B cell (primary cell): Measurements from ENCODE around the gene TNFRSF1A. TPM values are rescaled to one million over a fixed set of nuclear protein-coding genes. Genes with fewer than 3 reads are reported as not detected.

Experiments
- ATAC-seq: fragments of 200-7000 bp; cut with Tn5 transposase; one replicate; pipeline ENCODE4 v1.10.0; 2021; ENCODE audit warnings: low read depth, mild to moderate bottlenecking, moderate number of reproducible peaks, moderate library complexity
- CTCF ChIA-PET: fragments of 350-600 bp; sonication (Branson Sonifier 250); formaldehyde crosslinking; loops from one replicate; lab custom pipeline; 2021; ENCODE audit warnings: antibody characterized with exemption, inconsistent platforms; lab: Charles Lee
- POLR2A ChIA-PET: fragments of 350-600 bp; sonication (Branson Sonifier 250); formaldehyde crosslinking; loops from one replicate; lab custom pipeline; 2021; ENCODE audit warnings: antibody characterized with exemption; lab: Charles Lee
- DNase-seq: peaks from one replicate; pipeline ENCODE4 v3.0.0; 2013
- H2AFZ ChIP-seq: 2 replicates; pipeline ENCODE4 v1.6.1; 2012; ENCODE audit warnings: mild to moderate bottlenecking, low read depth, low read length; ENCODE audit not compliant: insufficient read depth, poor library complexity, severe bottlenecking
- H3K27ac ChIP-seq, 2 donors: 1 replicate in 1 of 2; 2 replicates in 1 of 2; pipeline ENCODE4 v1.5.1; 2012 to 2013; ENCODE audit warnings: low read length in 2 of 2, mild to moderate bottlenecking in 2 of 2, moderate library complexity in 1 of 2
- H3K27me3 ChIP-seq, 4 experiments: fragments of 200-600 bp in 1 of 4; sonication (generic) in 1 of 4; replicated peaks in 1 of 4; 1 replicate in 2 of 4; 2 replicates in 2 of 4; pipeline versions ENCODE4 v1.6.1 to v1.7.0; 2013 to 2016; ENCODE audit warnings: low read length in 3 of 4, mild to moderate bottlenecking in 2 of 4, mixed read lengths in 1 of 4, moderate library complexity in 1 of 4; ENCODE audit not compliant: insufficient read depth in 4 of 4, control insufficient read depth in 3 of 4; ENCODE audit errors: control extremely low read depth in 1 of 4
- H3K36me3 ChIP-seq, 2 experiments: replicated peaks in 1 of 2; 1 replicate in 1 of 2; 2 replicates in 1 of 2; pipeline versions ENCODE4 v1.6.1 to v1.7.1; 2013; ENCODE audit warnings: low read length in 1 of 2; ENCODE audit not compliant: insufficient read depth in 2 of 2, control insufficient read depth in 1 of 2; ENCODE audit errors: control extremely low read depth in 1 of 2, extremely low read depth in 1 of 2
- H3K4me1 ChIP-seq, 2 donors: fragments of 200-600 bp in 1 of 2; sonication (generic) in 1 of 2; 1 replicate in 1 of 2; 2 replicates in 1 of 2; pipeline versions ENCODE4 v1.5.1 to v1.6.1; 2013 to 2017; ENCODE audit warnings: low read length in 2 of 2; ENCODE audit not compliant: control insufficient read depth in 2 of 2, insufficient read depth in 2 of 2
- H3K4me2 ChIP-seq: replicated peaks from 2 replicates; pipeline ENCODE3; 2012; ENCODE audit warnings: mild to moderate bottlenecking, low read depth, low read length; ENCODE audit not compliant: poor library complexity, severe bottlenecking
- H3K4me3 ChIP-seq, 5 experiments: fragments of 200-600 bp in 1 of 5; sonication (generic) in 1 of 5; 1 replicate in 3 of 5; 2 replicates in 2 of 5; pipeline versions ENCODE4 v1.5.1 to v1.7.0; 2011 to 2016; ENCODE audit warnings: low read length in 4 of 5, mild to moderate bottlenecking in 4 of 5, low read depth in 2 of 5, control low read depth in 1 of 5, moderate library complexity in 1 of 5; ENCODE audit not compliant: insufficient read depth in 1 of 5; ENCODE audit errors: control extremely low read depth in 1 of 5, extremely low read depth in 1 of 5
- H3K79me2 ChIP-seq: fragments of 200-600 bp; sonication (generic); one replicate; pipeline ENCODE4 v1.6.0; 2016; ENCODE audit warnings: low read length; ENCODE audit not compliant: control insufficient read depth, insufficient read depth
- H3K9ac ChIP-seq: fragments of 200-600 bp; sonication (generic); 2 replicates; pipeline ENCODE4 v1.6.1; 2017; ENCODE audit warnings: mild to moderate bottlenecking, low read length, moderate library complexity
- H3K9me3 ChIP-seq, 3 donors: one replicate each; pipeline versions ENCODE4 v1.6.1 to v1.7.1; 2013; ENCODE audit warnings: low read length in 2 of 3; ENCODE audit not compliant: control insufficient read depth in 2 of 3, insufficient read depth in 1 of 3; ENCODE audit errors: control extremely low read depth in 1 of 3
- H4K20me1 ChIP-seq: 2 replicates; pipeline ENCODE4 v1.6.0; 2012; ENCODE audit warnings: mild to moderate bottlenecking, low read length; ENCODE audit not compliant: insufficient read depth, control insufficient read depth, poor library complexity, severe bottlenecking
- H3K27ac Mint-ChIP-seq: one replicate; pipeline ENCODE4 v1.8.0; 2021; ENCODE audit warnings: mixed read lengths
- H3K27me3 Mint-ChIP-seq: one replicate; pipeline ENCODE4 v1.8.0; 2021; ENCODE audit warnings: mixed read lengths
- H3K4me1 Mint-ChIP-seq: one replicate; pipeline ENCODE4 v1.8.0; 2021; ENCODE audit warnings: mixed read lengths
- H3K4me3 Mint-ChIP-seq: one replicate; pipeline ENCODE4 v1.8.0; 2021; ENCODE audit warnings: mixed read lengths
- H3K9me3 Mint-ChIP-seq: one replicate; pipeline ENCODE4 v1.8.0; 2022; ENCODE audit warnings: mixed read lengths; ENCODE audit not compliant: insufficient read depth
- CTCF ChIP-seq: fragments of 200-600 bp; IDR thresholded peaks from one replicate; pipeline ENCODE4 v1.8.0; 2022; ENCODE audit warnings: antibody characterized with exemption, mild to moderate bottlenecking
- EZH2 ChIP-seq: IDR thresholded peaks from 2 replicates; pipeline ENCODE4 v1.6.1; 2012; ENCODE audit warnings: borderline replicate concordance, low read depth, mild to moderate bottlenecking, moderate library complexity, low read length; ENCODE audit not compliant: insufficient read depth, poor library complexity, severe bottlenecking
- WGBS: methylation state at CpG from one replicate; pipeline ENCODE4 v1.1.5; 2013; ENCODE audit warnings: missing lambda C conversion rate; ENCODE audit not compliant: insufficient coverage; 5-methylcytosine and 5-hydroxymethylcytosine counted together
- intact Hi-C: fragments of 100-400 bp; cut with micrococcal nuclease; formaldehyde crosslinking; loops from one replicate; pipeline ENCODE4 v1.10.0; 2022
- polyA minus RNA-seq: library from RNA; depleted of rRNA, polyadenylated mRNA; stranded (reverse); fragments of >200 nt; gene quantifications from 2 replicates; pipeline ENCODE4 v1.2.3, GENCODE V29; 2012
- polyA plus RNA-seq: library from polyadenylated mRNA; depleted of rRNA; stranded (reverse); fragments of >200 nt; gene quantifications from 2 replicates; pipeline ENCODE4 v1.2.3, GENCODE V29; 2012
- total RNA-seq, 2 donors: library from RNA; stranded (reverse); fragments of 120-200 nt in 1 of 2; gene quantifications; 1 replicate in 1 of 2; 2 replicates in 1 of 2; pipeline versions ENCODE4 v1.2.3 to v1.2.4, GENCODE V29; 2013 to 2022

Gene TNFRSF1A
- total RNA-seq (0.59 and 0.75 TPM in 2 replicates), polyA plus RNA-seq (1.2 and 1.6 TPM in 2 replicates), polyA minus RNA-seq (1.1 and 3.5 TPM in 2 replicates)
- 2.6 TPM for total RNA-seq (2013)

DNA sequence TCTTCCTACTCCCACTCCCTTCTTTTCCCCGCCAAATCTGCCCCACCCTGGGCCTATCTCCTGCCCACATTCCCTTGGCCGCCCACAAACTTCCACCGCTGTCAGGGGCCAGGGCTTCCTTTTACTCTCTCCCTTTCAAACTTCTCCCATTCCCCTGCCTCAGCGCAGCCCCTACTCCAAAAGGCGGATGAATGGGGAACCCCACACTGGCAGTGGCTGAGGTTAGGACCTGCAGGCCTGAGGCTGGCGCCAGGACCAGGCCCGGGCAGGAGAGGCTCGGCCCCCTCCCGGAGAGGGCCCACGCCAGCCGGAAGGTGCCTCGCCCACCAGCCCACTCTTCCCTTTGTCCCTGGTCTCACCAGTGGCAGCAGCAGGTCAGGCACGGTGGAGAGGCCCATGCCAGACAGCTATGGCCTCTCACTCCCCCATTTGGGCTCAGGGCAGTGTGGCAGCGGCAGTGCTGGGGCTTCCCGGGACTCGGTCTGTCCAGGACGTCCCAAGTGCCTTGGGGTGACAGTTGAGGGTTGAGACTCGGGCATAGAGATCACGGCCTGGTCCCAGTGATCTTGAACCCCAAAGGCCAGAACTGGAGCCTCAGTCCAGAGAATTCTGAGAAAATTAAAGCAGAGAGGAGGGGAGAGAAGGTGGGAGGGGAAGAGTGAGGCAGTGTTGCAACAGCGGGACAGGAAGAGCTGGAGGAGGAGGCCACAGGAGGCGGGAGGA, at the start of gene TNFRSF1A:
Gene TNFRSF1A (minus strand): TSS at position 660 of the 723 bp plus-strand sequence. CDS start 262 bp downstream, at position 398.
- intact Hi-C loops, result no loop called here
- H3K27ac Mint-ChIP-seq, result no peak within 1 kb of the TSS
- CTCF ChIA-PET, result no interaction called here

More for the DNA sequence above, at the start of gene TNFRSF1A:
- POLR2A ChIA-PET, result interaction anchor here (0.6 kb wide), 1 partner anchor 81 kb away, joined by 3 read pairs; no protein-coding TSS in a partner anchor
- Histone ChIP-seq H3K4me3 (peak within 1 kb of the TSS in 3 of 5 experiments; percentile 15 to 55 (median 24)), H3K9me3 (peaks cover 0 to 31% (median 0%) of the 10 kb centered on the region in 3 donors), H3K4me2 (peak within 1 kb of the TSS; percentile 36), H3K36me3 (no peaks in the 10 kb centered on the region), H3K27me3 (peaks cover 0 to 92% (median 71%) of the 10 kb centered on the region in 4 experiments), H3K79me2 (no peaks in the 10 kb centered on the region), H3K27ac (no peak within 1 kb of the TSS), H3K9ac (peak within 1 kb of the TSS; percentile 21), H2AFZ (no peak within 1 kb of the TSS), H4K20me1 (no peaks in the 10 kb centered on the region), H3K4me1 (peaks cover 42 to 58% of the 10 kb centered on the region in 2 donors)
- H3K4me3 Mint-ChIP-seq, result peak within 1 kb of the TSS; percentile 2
- WGBS, result 6% methylated on average over 20 of the region's 21 CpGs
- TF ChIP-seq EZH2 (no peak), CTCF (no peak)
- DNase-seq (no peak), ATAC-seq (no peak)
- peaks cover 44% of the 10 kb centered on the region for H3K27me3 Mint-ChIP-seq
- peaks cover 5% of the 10 kb centered on the region for H3K4me1 Mint-ChIP-seq
- no peaks in the 10 kb centered on the region for H3K9me3 Mint-ChIP-seq
